Measurements from ENCODE around the gene LIN37. TPM values are rescaled to one million over a fixed set of nuclear protein-coding genes. Genes with fewer than 3 reads are reported as not detected.

Gene LIN37
- total and polyA plus RNA-seq, 2 of the 13 experiments (the other 11 are each of a cell fraction or from before 2014, with no cell fraction given), result 6.3 to 8.7 TPM

- TF ChIP-seq KLF11 (CRISPR knock-in tag; IDR thresholded peaks at IDR 0.05) (no peak), FOXK2 (IDR thresholded peaks at IDR 0.05) (no peak), ZNF713 (CRISPR knock-in tag; IDR thresholded peaks at IDR 0.05) (no peak), ZNF33B (CRISPR knock-in tag; IDR thresholded peaks at IDR 0.05) (no peak), KDM3A (CRISPR knock-in tag; IDR thresholded peaks at IDR 0.05; ENCODE audit: low read depth) (no peak), GTF2F1 (IDR thresholded peaks at IDR 0.05; ENCODE audit: low read length) (no peak), ZFY (CRISPR knock-in tag; IDR thresholded peaks at IDR 0.05) (no peak), CCAR2 (optimal IDR thresholded peaks at IDR 0.05; ENCODE audit: low read depth, low read length) (no peak), ZNF792 (CRISPR knock-in tag; IDR thresholded peaks at IDR 0.05) (no peak), TAF1 (CRISPR knock-in tag; IDR thresholded peaks at IDR 0.05) (no peak), AGO1 (IDR thresholded peaks at IDR 0.05; ENCODE audit: low read depth, low read length, poor library complexity, severe bottlenecking) (peak; percentile 8), FOXA3 (CRISPR knock-in tag; IDR thresholded peaks at IDR 0.05) (no peak), TFE3 (CRISPR knock-in tag; IDR thresholded peaks at IDR 0.05) (no peak), ZSCAN29 (CRISPR knock-in tag; conservative IDR thresholded peaks at IDR 0.05) (no peak), SRSF1 (optimal IDR thresholded peaks at IDR 0.05; ENCODE audit: low read depth, low read length) (no peak)
- TF ChIP-seq, protein P1, sequence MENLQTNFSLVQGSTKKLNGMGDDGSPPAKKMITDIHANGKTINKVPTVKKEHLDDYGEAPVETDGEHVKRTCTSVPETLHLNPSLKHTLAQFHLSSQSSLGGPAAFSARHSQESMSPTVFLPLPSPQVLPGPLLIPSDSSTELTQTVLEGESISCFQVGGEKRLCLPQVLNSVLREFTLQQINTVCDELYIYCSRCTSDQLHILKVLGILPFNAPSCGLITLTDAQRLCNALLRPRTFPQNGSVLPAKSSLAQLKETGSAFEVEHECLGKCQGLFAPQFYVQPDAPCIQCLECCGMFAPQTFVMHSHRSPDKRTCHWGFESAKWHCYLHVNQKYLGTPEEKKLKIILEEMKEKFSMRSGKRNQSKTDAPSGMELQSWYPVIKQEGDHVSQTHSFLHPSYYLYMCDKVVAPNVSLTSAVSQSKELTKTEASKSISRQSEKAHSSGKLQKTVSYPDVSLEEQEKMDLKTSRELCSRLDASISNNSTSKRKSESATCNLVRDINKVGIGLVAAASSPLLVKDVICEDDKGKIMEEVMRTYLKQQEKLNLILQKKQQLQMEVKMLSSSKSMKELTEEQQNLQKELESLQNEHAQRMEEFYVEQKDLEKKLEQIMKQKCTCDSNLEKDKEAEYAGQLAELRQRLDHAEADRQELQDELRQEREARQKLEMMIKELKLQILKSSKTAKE (CRISPR knock-in tag; IDR thresholded peaks at IDR 0.05; ENCODE audit: borderline replicate concordance), result no peak
- TF ChIP-seq, protein P2, sequence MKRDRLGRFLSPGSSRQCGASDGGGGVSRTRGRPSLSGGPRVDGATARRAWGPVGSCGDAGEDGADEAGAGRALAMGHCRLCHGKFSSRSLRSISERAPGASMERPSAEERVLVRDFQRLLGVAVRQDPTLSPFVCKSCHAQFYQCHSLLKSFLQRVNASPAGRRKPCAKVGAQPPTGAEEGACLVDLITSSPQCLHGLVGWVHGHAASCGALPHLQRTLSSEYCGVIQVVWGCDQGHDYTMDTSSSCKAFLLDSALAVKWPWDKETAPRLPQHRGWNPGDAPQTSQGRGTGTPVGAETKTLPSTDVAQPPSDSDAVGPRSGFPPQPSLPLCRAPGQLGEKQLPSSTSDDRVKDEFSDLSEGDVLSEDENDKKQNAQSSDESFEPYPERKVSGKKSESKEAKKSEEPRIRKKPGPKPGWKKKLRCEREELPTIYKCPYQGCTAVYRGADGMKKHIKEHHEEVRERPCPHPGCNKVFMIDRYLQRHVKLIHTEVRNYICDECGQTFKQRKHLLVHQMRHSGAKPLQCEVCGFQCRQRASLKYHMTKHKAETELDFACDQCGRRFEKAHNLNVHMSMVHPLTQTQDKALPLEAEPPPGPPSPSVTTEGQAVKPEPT (CRISPR knock-in tag; IDR thresholded peaks at IDR 0.05; ENCODE audit: low read depth), result no peak
- TF ChIP-seq, protein P3, sequence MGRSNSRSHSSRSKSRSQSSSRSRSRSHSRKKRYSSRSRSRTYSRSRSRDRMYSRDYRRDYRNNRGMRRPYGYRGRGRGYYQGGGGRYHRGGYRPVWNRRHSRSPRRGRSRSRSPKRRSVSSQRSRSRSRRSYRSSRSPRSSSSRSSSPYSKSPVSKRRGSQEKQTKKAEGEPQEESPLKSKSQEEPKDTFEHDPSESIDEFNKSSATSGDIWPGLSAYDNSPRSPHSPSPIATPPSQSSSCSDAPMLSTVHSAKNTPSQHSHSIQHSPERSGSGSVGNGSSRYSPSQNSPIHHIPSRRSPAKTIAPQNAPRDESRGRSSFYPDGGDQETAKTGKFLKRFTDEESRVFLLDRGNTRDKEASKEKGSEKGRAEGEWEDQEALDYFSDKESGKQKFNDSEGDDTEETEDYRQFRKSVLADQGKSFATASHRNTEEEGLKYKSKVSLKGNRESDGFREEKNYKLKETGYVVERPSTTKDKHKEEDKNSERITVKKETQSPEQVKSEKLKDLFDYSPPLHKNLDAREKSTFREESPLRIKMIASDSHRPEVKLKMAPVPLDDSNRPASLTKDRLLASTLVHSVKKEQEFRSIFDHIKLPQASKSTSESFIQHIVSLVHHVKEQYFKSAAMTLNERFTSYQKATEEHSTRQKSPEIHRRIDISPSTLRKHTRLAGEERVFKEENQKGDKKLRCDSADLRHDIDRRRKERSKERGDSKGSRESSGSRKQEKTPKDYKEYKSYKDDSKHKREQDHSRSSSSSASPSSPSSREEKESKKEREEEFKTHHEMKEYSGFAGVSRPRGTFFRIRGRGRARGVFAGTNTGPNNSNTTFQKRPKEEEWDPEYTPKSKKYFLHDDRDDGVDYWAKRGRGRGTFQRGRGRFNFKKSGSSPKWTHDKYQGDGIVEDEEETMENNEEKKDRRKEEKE (IDR thresholded peaks at IDR 0.05), result no peak
- TF ChIP-seq, protein P4, sequence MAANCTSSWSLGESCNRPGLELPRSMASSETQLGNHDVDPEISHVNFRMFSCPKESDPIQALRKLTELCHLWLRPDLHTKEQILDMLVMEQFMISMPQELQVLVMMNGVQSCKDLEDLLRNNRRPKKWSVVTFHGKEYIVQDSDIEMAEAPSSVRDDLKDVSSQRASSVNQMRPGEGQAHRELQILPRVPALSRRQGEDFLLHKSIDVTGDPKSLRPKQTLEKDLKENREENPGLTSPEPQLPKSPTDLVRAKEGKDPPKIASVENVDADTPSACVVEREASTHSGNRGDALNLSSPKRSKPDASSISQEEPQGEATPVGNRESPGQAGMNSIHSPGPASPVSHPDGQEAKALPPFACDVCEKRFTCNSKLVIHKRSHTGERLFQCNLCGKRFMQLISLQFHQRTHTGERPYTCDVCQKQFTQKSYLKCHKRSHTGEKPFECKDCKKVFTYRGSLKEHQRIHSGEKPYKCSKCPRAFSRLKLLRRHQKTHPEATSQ (CRISPR knock-in tag; IDR thresholded peaks at IDR 0.05; ENCODE audit: borderline replicate concordance), result no peak
These were observed 8.9 kb upstream of the LIN37 start (continued) for GRCh38 chr19:35739275-35740107.
